ENCODE results near the gene HTRA1.

DNA sequence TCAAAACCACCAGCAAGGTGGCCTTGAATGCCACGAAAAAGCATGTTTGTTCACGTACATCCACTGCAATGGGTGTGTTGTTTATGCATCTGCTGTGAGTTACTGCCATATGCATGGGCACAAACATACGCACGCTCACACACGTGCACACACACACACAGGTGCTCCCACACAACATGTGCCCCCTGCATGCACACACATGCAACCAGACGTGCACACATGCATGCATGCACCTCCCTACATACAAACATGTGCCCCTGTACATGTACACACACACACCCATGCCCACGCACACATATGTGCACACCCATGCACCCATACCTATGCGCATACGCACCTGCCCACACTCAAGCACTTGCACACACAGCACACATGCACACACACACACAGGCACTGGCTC, 89.1 kb downstream of the HTRA1 start:
- no peak for TF ChIP-seq CTCF (IDR thresholded peaks at IDR 0.05)
- TF ChIP-seq POLR2A (IDR thresholded peaks at IDR 0.05): no peak

All from thyroid gland (tissue), 4 donors.